GM15510 (cell line): ENCODE data around the gene SIGLEC11.

Experiments
- POLR2A ChIP-seq: IDR thresholded peaks from 3 replicates; pipeline ENCODE4 v1.6.1; 2011; ENCODE audit warnings: borderline replicate concordance; ENCODE audit not compliant: insufficient read length; ENCODE audit errors: extremely low read depth

SIGLEC11 gene

GRCh38 chr19:49910179-49910578 lies 50.8 kb downstream of the SIGLEC11 start:
- no peak for TF ChIP-seq POLR2A

GRCh38 chr19:49908480-49909420 lies 52.2 kb downstream of the SIGLEC11 start:
- no peak for TF ChIP-seq POLR2A

- TF ChIP-seq POLR2A: peak; percentile 15
Observed at GRCh38 chr19:49907745-49908446, 53.1 kb downstream of the SIGLEC11 start.

GRCh38 chr19:49906879-49907564 lies 54.0 kb downstream of the SIGLEC11 start:
- TF ChIP-seq POLR2A: peak; percentile 17

- TF ChIP-seq POLR2A: no peak
Observed at GRCh38 chr19:49904136-49904535, 56.8 kb downstream of the SIGLEC11 start.
